HepG2 (cell line): ENCODE data around the gene ATOH8. TPM values are rescaled to one million over a fixed set of nuclear protein-coding genes. Genes with fewer than 3 reads are reported as not detected.

ENCODE experiments used
- ATAC-seq: fragments of 200-7000 bp; cut with Tn5 transposase; 3 replicates; pipeline ENCODE4 v1.9.1; 2020; ENCODE audit warnings: mild to moderate bottlenecking, moderate library complexity
- BruUV-seq: library from RNA; stranded (reverse); fragments of 400-500 nt; replicated peaks from 2 replicates; lab custom pipeline; 2021; lab: Mats Ljungman, UMichigan
- CTCF ChIA-PET: fragments of 300-600 bp; formaldehyde crosslinking; extraction: SDS; loops from one replicate; lab custom pipeline; 2021; ENCODE audit warnings: low total read pairs, inconsistent platforms, low intra/inter-chr PET ratio; lab: Yijun Ruan, JAX
- POLR2A ChIA-PET: fragments of 350-600 bp; sonication (Branson Sonifier 250); formaldehyde crosslinking; loops from one replicate; lab custom pipeline; 2020; ENCODE audit warnings: antibody characterized with exemption, inconsistent platforms; lab: Yijun Ruan, JAX
- DNase-seq: peaks from one replicate; pipeline ENCODE4 v3.0.0-alpha.2; 2015; ENCODE audit warnings: low spot score
- FAIRE-seq: peaks from 3 replicates; lab custom pipeline; 2011; peaks lifted over from hg19 to GRCh38; lab: Jason Lieb, UNC
- H2AFZ ChIP-seq: one replicate; pipeline ENCODE4 v1.6.1; 2011; ENCODE audit warnings: low read length, inconsistent platforms
- H3K27ac ChIP-seq: fragments of 300-600 bp; 3 replicates; pipeline ENCODE4 v1.8.0; 2011; ENCODE audit warnings: mixed run types, mild to moderate bottlenecking, mixed read lengths, low read length, inconsistent platforms; ENCODE audit not compliant: insufficient read depth; ENCODE audit errors: extremely low read length
- H3K27me3 ChIP-seq, 2 experiments: fragments of 200-600 bp in 1 of 2; 2 replicates in 1 of 2; 3 replicates in 1 of 2; pipeline versions ENCODE4 v1.6.0 to v1.8.0; 2011; ENCODE audit warnings: low read length in 2 of 2, mild to moderate bottlenecking in 2 of 2, moderate library complexity in 2 of 2, inconsistent platforms in 1 of 2; ENCODE audit not compliant: insufficient read depth in 2 of 2, control insufficient read depth in 1 of 2
- H3K36me3 ChIP-seq, 2 experiments: fragments of 200-600 bp in 1 of 2; replicated peaks in 1 of 2; 2 replicates in 1 of 2; 3 replicates in 1 of 2; pipeline versions ENCODE4 v1.5.1 to v1.8.0; 2011; ENCODE audit warnings: low read length in 2 of 2, inconsistent platforms in 1 of 2; ENCODE audit not compliant: insufficient read depth in 2 of 2, control insufficient read depth in 1 of 2
- H3K4me1 ChIP-seq: 2 replicates; pipeline ENCODE4 v1.5.1; 2012; ENCODE audit warnings: low read length, inconsistent platforms; ENCODE audit not compliant: insufficient read depth
- H3K4me2 ChIP-seq: 2 replicates; pipeline ENCODE4 v1.6.0; 2011; ENCODE audit warnings: low read depth, low read length, inconsistent platforms
- H3K4me3 ChIP-seq, 3 experiments: fragments of 200-600 bp in 1 of 3; sonication (generic), shearing (Covaris generic) in 1 of 3; replicated peaks in 1 of 3; 2 replicates each; pipeline ENCODE4 v1.5.1; 2011 to 2016; ENCODE audit warnings: low read length in 3 of 3, inconsistent platforms in 2 of 3, low read depth in 2 of 3, mild to moderate bottlenecking in 2 of 3, control low read depth in 1 of 3, mixed read lengths in 1 of 3; ENCODE audit not compliant: insufficient read depth in 1 of 3
- H3K79me2 ChIP-seq: one replicate; pipeline ENCODE4 v1.6.1; 2011; ENCODE audit warnings: low read length, inconsistent platforms; ENCODE audit not compliant: insufficient read depth
- H3K9ac ChIP-seq: 2 replicates; pipeline ENCODE4 v1.6.0; 2011; ENCODE audit warnings: mild to moderate bottlenecking, low read depth, low read length, inconsistent platforms; ENCODE audit not compliant: insufficient read depth
- H3K9me3 ChIP-seq: 2 replicates; pipeline ENCODE4 v1.5.1; 2012; ENCODE audit warnings: mild to moderate bottlenecking, low read length
- H4K20me1 ChIP-seq: 2 replicates; pipeline ENCODE4 v1.6.0; 2011; ENCODE audit warnings: inconsistent platforms, mild to moderate bottlenecking, low read length, moderate library complexity; ENCODE audit not compliant: insufficient read depth
- ATAD3A ChIP-seq: sonication (generic); formaldehyde crosslinking; IDR thresholded peaks from 2 replicates; pipeline ENCODE4 v1.4.0; 2020; ENCODE audit warnings: missing genetic modification reagents
- EEA1 ChIP-seq: sonication (generic); formaldehyde crosslinking; IDR thresholded peaks from 2 replicates; pipeline ENCODE4 v1.5.1; 2020; ENCODE audit warnings: mild to moderate bottlenecking, missing genetic modification reagents, borderline replicate concordance
- FOXC1 ChIP-seq: sonication (generic); formaldehyde crosslinking; IDR thresholded peaks from 2 replicates; pipeline ENCODE4 v1.8.0; 2022; ENCODE audit warnings: mild to moderate bottlenecking, missing genetic modification reagents, borderline replicate concordance
- GFI1 ChIP-seq: sonication (generic); formaldehyde crosslinking; IDR thresholded peaks from 2 replicates; pipeline ENCODE4 v1.5.0; 2020; ENCODE audit warnings: missing genetic modification reagents, mild to moderate bottlenecking, borderline replicate concordance
- MAZ ChIP-seq, 2 experiments: sonication (generic) in 1 of 2; formaldehyde crosslinking in 1 of 2; IDR thresholded peaks; 2 replicates each; pipeline versions ENCODE4 v1.5.0 to v1.6.1; 2012 to 2020; ENCODE audit warnings: low read depth in 2 of 2, mild to moderate bottlenecking in 2 of 2, borderline replicate concordance in 1 of 2, improper control_type of control experiment in 1 of 2, low read length in 1 of 2, missing genetic modification reagents in 1 of 2, moderate library complexity in 1 of 2
- NR2F1 ChIP-seq, 2 experiments: fragments of 450-650 bp in 1 of 2; formaldehyde crosslinking in 1 of 2; IDR thresholded peaks; 2 replicates each; pipeline versions ENCODE4 v1.5.0 to v1.6.1; 2016 to 2020; ENCODE audit warnings: mild to moderate bottlenecking in 1 of 2, missing compliant biosample characterization in 1 of 2, missing genetic modification reagents in 1 of 2, moderate library complexity in 1 of 2
- POGZ ChIP-seq: sonication (generic); formaldehyde crosslinking; IDR thresholded peaks from 2 replicates; pipeline ENCODE4 v1.4.0; 2020; ENCODE audit warnings: mild to moderate bottlenecking, missing genetic modification reagents
- RARA ChIP-seq: IDR thresholded peaks from 2 replicates; pipeline ENCODE4 v1.6.1; 2016; ENCODE audit warnings: missing genetic modification reagents, missing compliant biosample characterization
- RCOR2 ChIP-seq: IDR thresholded peaks from 2 replicates; pipeline ENCODE4 v1.6.1; 2016; ENCODE audit warnings: missing biosample characterization, missing genetic modification reagents
- SMAD9 ChIP-seq: sonication (generic); formaldehyde crosslinking; IDR thresholded peaks from 2 replicates; pipeline ENCODE4 v1.5.1; 2020; ENCODE audit warnings: mild to moderate bottlenecking, missing genetic modification reagents
- SOX13 ChIP-seq, 3 experiments: fragments of 450-650 bp in 1 of 3; sonication (generic) in 1 of 3; formaldehyde crosslinking in 1 of 3; IDR thresholded peaks in 2 of 3; conservative IDR thresholded peaks in 1 of 3; 2 replicates each; pipeline versions ENCODE4 v1.5.0 to v1.6.1; 2016 to 2020; ENCODE audit warnings: antibody characterized with exemption in 1 of 3, mild to moderate bottlenecking in 1 of 3, missing compliant biosample characterization in 1 of 3, missing genetic modification reagents in 1 of 3, moderate library complexity in 1 of 3
- TP53 ChIP-seq: sonication (generic); formaldehyde crosslinking; conservative IDR thresholded peaks from 2 replicates; pipeline ENCODE4 v1.4.0; 2020; ENCODE audit warnings: missing genetic modification reagents
- TRIM24 ChIP-seq: sonication (generic); formaldehyde crosslinking; IDR thresholded peaks from 2 replicates; pipeline ENCODE4 v1.8.0; 2022; ENCODE audit warnings: mild to moderate bottlenecking, missing genetic modification reagents
- ZBTB38 ChIP-seq: sonication (generic); formaldehyde crosslinking; IDR thresholded peaks from 2 replicates; pipeline ENCODE4 v1.5.1; 2020; ENCODE audit warnings: mild to moderate bottlenecking, missing genetic modification reagents
- ZNF12 ChIP-seq: sonication (generic); formaldehyde crosslinking; IDR thresholded peaks from 2 replicates; pipeline ENCODE4 v1.5.0; 2020; ENCODE audit warnings: missing genetic modification reagents
- ZNF143 ChIP-seq: sonication (generic); formaldehyde crosslinking; IDR thresholded peaks from 2 replicates; pipeline ENCODE4 v1.4.0; 2020; ENCODE audit warnings: missing genetic modification reagents
- ZNF207 ChIP-seq: fragments of 450-650 bp; IDR thresholded peaks from 2 replicates; pipeline ENCODE4 v1.6.1; 2016; ENCODE audit warnings: antibody characterized with exemption, borderline replicate concordance
- ZNF652 ChIP-seq: IDR thresholded peaks from 2 replicates; pipeline ENCODE4 v1.6.1; 2016; ENCODE audit warnings: low read depth, borderline replicate concordance
- ZNF772 ChIP-seq: sonication (generic); formaldehyde crosslinking; IDR thresholded peaks from 2 replicates; pipeline ENCODE4 v1.5.0; 2020; ENCODE audit warnings: mild to moderate bottlenecking, missing genetic modification reagents
- ZNF773 ChIP-seq: sonication (generic); formaldehyde crosslinking; IDR thresholded peaks from 2 replicates; pipeline ENCODE4 v1.4.0; 2020; ENCODE audit warnings: missing genetic modification reagents, borderline replicate concordance
- ZNF879 ChIP-seq: sonication (generic); formaldehyde crosslinking; IDR thresholded peaks from 2 replicates; pipeline ENCODE4 v1.8.1; 2023; ENCODE audit warnings: missing genetic modification reagents
- WGBS: methylation state at CpG from one replicate; pipeline ENCODE4 v1.1.6; 2017; ENCODE audit warnings: low lambda C conversion rate; 5-methylcytosine and 5-hydroxymethylcytosine counted together
- in situ Hi-C: cut with HindIII; loops from 2 replicates; pipeline ENCODE4 v1.10.0; 2017; ENCODE audit warnings: low pct_unique_long_range_greater_than_20kb; ENCODE audit not compliant: extremely low pct_ligation_motif_present
- intact Hi-C: fragments of 100-400 bp; cut with micrococcal nuclease; formaldehyde crosslinking; loops from one replicate; pipeline ENCODE4 v1.10.0; 2022; ENCODE audit not compliant: unreplicated experiment
- polyA plus RNA-seq, 8 experiments: library from polyadenylated mRNA; depleted of rRNA in 3 of 8; stranded (reverse) in 7 of 8; unstranded in 1 of 8; fragments of >200 nt; fragmentation: Illumina TruSeq in 4 of 8; extraction: Trizol in 4 of 8; gene quantifications; 2 replicates each; pipeline versions ENCODE4 v1.2.1 to v1.2.3, GENCODE V29; 2011 to 2016; ENCODE audit warnings: low read depth in 4 of 8, missing spikeins in 1 of 8, mixed read lengths in 1 of 8; ENCODE audit not compliant: insufficient read depth in 1 of 8
- total RNA-seq, 5 experiments: library from RNA; depleted of rRNA; stranded (reverse); fragments of >200 nt; fragmentation: Illumina TruSeq; extraction: Trizol; gene quantifications; 2 replicates each; pipeline ENCODE4 v1.2.3, GENCODE V29; 2016; ENCODE audit warnings: low read depth in 1 of 5
- TF ChIP-seq, protein P1 (sequence below): IDR thresholded peaks from 2 replicates; pipeline ENCODE4 v1.6.1; 2016
- TF ChIP-seq, protein P2 (sequence below): IDR thresholded peaks from 2 replicates; pipeline ENCODE4 v1.6.1; 2016; ENCODE audit warnings: missing biosample characterization, missing genetic modification reagents, low read depth

Gene ATOH8
- total and polyA plus RNA-seq, 2 of the 13 experiments (the other 11 are each of a cell fraction or from before 2014, with no cell fraction given), result 0.13 to 0.61 TPM

DNA sequence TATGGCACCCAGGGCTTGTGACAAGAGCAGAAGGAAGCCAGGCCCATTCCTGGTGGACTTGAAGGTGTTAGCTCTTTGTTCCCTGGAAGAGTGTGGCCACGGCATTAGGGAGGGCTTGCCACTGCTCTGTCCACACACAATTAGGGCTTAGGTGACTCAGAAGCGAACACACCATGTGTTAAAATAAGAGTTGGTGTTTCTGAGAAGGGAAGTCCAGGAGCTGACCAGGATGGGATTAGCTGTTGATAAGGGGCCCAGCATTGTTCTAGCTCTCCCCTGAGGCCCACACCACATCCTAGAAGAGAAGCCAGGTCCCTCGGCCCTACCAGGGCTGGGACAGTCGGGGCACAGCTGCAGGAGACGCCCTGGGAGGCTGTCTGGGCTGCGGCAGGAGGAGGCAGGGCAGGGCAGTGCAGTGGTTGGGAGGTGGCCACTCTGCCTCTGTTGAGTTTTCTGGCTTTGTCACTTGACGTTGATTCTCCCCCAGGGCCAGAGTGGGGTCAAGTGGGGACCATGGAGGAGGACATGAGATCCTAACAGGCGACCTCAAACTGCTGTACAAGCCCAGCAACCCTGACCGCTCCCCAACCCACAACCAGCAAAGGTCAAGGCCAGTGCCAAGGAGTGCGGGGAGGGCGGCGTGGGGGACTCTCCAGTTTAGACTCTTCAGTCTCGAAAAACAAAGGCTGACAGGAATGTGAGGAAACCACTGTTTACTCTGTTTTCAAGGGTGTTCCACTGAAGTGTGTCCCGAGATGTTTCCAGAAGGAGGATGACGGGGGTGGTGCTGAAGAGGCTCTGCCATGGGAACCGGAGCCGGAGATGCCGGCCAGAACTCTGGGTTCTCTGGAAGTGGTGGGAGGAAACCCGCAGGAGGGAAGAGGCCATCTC, 42.9 kb upstream of the ATOH8 start (continued):
- TF ChIP-seq POGZ (CRISPR knock-in tag) (no peak), ZNF12 (CRISPR knock-in tag) (no peak), ZNF143 (no peak), GFI1 (CRISPR knock-in tag) (no peak), ZNF773 (CRISPR knock-in tag) (no peak), NR2F1 (CRISPR knock-in tag; IDR thresholded peaks at IDR 0.05) (peak; percentile 19 to 36; a peak in 1 of 4 replicates), EEA1 (CRISPR knock-in tag) (no peak), SMAD9 (CRISPR knock-in tag) (no peak), FOXC1 (CRISPR knock-in tag) (no peak), RARA (CRISPR knock-in tag) (peak; percentile 81), ZNF772 (no peak), ZNF207 (no peak), TP53 (no peak), ZNF879 (no peak)

DNA sequence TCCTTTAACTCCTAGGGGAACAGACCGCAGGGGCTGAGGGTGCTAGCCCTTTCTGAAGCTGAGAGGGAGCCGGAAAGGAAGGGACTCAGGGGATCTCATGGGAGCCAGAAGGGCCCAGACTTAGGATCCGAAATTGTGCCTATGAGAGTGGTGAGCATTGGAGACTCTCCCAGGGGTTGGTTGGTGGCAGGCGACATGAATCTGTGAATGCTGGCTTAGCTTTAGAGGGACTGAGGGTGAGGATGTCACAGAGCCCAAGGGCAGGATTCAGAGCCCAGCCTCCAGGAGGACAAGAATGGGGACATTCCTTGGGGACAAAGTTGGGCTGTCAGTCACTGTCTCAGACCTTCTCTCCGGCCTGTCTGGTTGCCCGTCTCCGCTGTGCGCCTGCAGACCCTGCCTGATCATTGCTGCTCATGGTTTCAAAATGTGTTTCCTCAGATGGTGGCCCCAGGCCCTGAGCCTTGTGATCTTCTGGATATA, 42.2 kb upstream of the ATOH8 start:
- in situ Hi-C loops, result loop anchor here (5.0 kb wide), 1 partner anchor 34 kb away; no protein-coding TSS in a partner anchor
- H3K27ac ChIP-seq, result no peak overlapping the region
- H2AFZ ChIP-seq, result no peak overlapping the region
- POLR2A ChIA-PET, result no interaction called here
- intact Hi-C loops, result no loop called here
- 71% methylated on average over 8 of the region's 8 CpGs for WGBS
- H3K4me1 ChIP-seq, result peaks cover 11% of the 10 kb centered on the region
- no peak overlapping the region for H3K4me3 ChIP-seq
- ATAC-seq (no peak), DNase-seq (no peak), FAIRE-seq (no peak)
- H3K9ac ChIP-seq, result no peak overlapping the region
- no peaks in the 10 kb centered on the region for H3K79me2 ChIP-seq
- CTCF ChIA-PET, result no interaction called here
- H4K20me1 ChIP-seq, result no peaks in the 10 kb centered on the region
- H3K4me2 ChIP-seq, result no peak overlapping the region
- H3K36me3 ChIP-seq, result no peaks in the 10 kb centered on the region
- no peaks in the 10 kb centered on the region for H3K9me3 ChIP-seq
- H3K27me3 ChIP-seq, result peaks cover 13 to 61% of the 10 kb centered on the region in 2 experiments; a peak in 4 of 5 replicates
- BruUV-seq, result no TSS peak
- TF ChIP-seq ATAD3A (CRISPR knock-in tag), result no peak
- TF ChIP-seq TRIM24 (CRISPR knock-in tag), result no peak
- TF ChIP-seq, protein P1, sequence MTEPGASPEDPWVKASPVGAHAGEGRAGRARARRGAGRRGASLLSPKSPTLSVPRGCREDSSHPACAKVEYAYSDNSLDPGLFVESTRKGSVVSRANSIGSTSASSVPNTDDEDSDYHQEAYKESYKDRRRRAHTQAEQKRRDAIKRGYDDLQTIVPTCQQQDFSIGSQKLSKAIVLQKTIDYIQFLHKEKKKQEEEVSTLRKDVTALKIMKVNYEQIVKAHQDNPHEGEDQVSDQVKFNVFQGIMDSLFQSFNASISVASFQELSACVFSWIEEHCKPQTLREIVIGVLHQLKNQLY (CRISPR knock-in tag), result no peak
- TF ChIP-seq, protein P2, sequence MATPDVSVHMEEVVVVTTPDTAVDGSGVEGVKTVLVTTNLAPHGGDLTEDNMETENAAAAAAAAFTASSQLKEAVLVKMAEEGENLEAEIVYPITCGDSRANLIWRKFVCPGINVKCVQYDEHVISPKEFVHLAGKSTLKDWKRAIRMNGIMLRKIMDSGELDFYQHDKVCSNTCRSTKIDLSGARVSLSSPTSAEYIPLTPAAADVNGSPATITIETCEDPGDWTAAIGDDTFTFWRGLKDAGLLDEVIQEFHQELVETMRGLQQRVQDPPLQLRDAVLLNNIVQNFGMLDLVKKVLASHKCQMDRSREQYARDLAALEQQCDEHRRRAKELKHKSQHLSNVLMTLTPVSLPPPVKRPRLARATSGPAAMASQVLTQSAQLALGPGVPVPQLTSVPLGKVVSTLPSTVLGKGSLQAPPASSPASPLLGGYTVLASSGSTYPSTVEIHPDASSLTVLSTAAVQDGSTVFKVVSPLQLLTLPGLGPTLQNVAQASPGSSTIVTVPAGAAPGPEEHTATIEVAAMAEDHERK (CRISPR knock-in tag), result no peak
- TF ChIP-seq RCOR2, result no peak
- TF ChIP-seq MAZ (IDR thresholded peaks at IDR 0.05; ENCODE audit: borderline replicate concordance, low read depth, low read length), result no peak
- no peak for TF ChIP-seq MAZ (CRISPR knock-in tag; IDR thresholded peaks at IDR 0.05; ENCODE audit: low read depth)
- TF ChIP-seq SOX13 (IDR thresholded peaks at IDR 0.05), result no peak
- TF ChIP-seq SOX13 (CRISPR knock-in tag; conservative IDR thresholded peaks at IDR 0.05 in 1 of 2, IDR thresholded peaks at IDR 0.05 in 1 of 2), result no peak
- no peak for TF ChIP-seq ZBTB38 (CRISPR knock-in tag)
- no peak for TF ChIP-seq ZNF652 (CRISPR knock-in tag)
